ENCODE results near the gene MEGF6. TPM values are rescaled to one million over a fixed set of nuclear protein-coding genes. Genes with fewer than 3 reads are reported as not detected.
"Not testable (repeated sequence)": the region's sequence is repeated elsewhere in the genome, so short reads cannot be mapped to it uniquely, and the experiment has no call there.

Gene MEGF6
- total RNA-seq, 2 donors from 2014 or later, result 83.0 to 103 TPM

- H3K9me3 Mint-ChIP-seq, result peaks cover 3% of the 10 kb centered on the region
- no peaks in the 10 kb centered on the region for H3K27me3 ChIP-seq (ENCODE audit: control insufficient read depth, insufficient read depth, low read length, poor library complexity, severe bottlenecking)
- H3K27ac ChIP-seq (ENCODE audit: low read depth, low read length), result peak overlapping the region; percentile 10
- H3K36me3 Mint-ChIP-seq (ENCODE audit: low read depth), result peaks cover 11% of the 10 kb centered on the region
- no peak for TF ChIP-seq CTCF (conservative IDR thresholded peaks at IDR 0.05)
- H3K36me3 ChIP-seq (ENCODE audit: control insufficient read depth, insufficient read depth, low read length), result no peaks in the 10 kb centered on the region
- H3K27ac Mint-ChIP-seq, result no peak overlapping the region
- H3K9ac ChIP-seq (ENCODE audit: extremely low read depth, low read length, poor library complexity, severe bottlenecking), result no peak overlapping the region
- no peaks in the 10 kb centered on the region for H3K27me3 Mint-ChIP-seq (ENCODE audit: insufficient read depth)
- no peak overlapping the region for H3K4me3 ChIP-seq (ENCODE audit: low read length)
- DNase-seq, result no peak
- no peaks in the 10 kb centered on the region for H3K9me3 ChIP-seq (ENCODE audit: control insufficient read depth, low read length)
- H3K4me3 Mint-ChIP-seq, result no peak overlapping the region
- no peaks in the 10 kb centered on the region for H3K4me1 Mint-ChIP-seq
- no peaks in the 10 kb centered on the region for H3K4me1 ChIP-seq (ENCODE audit: control insufficient read depth, insufficient read depth, low read length)
- 94 to 100% methylated on average over 12 to 15 of the region's 15 CpGs for WGBS, 2 experiments (ENCODE audit: insufficient coverage in 1 of 2, insufficient read length in 1 of 2)
Observed at GRCh38 chr1:3575993-3576392, 35.3 kb downstream of the MEGF6 start.

- not testable (repeated sequence) for DNase-seq; H3K4me1 ChIP-seq (ENCODE audit: control insufficient read depth, insufficient read depth, low read length); H3K36me3 ChIP-seq (ENCODE audit: control insufficient read depth, insufficient read depth, low read length); H3K9ac ChIP-seq (ENCODE audit: extremely low read depth, low read length, poor library complexity, severe bottlenecking); H3K4me3 ChIP-seq (ENCODE audit: low read length); H3K9me3 ChIP-seq (ENCODE audit: control insufficient read depth, low read length); H3K27ac ChIP-seq (ENCODE audit: low read depth, low read length); H3K27me3 ChIP-seq (ENCODE audit: control insufficient read depth, insufficient read depth, low read length, poor library complexity, severe bottlenecking); H3K9me3 Mint-ChIP-seq; H3K27me3 Mint-ChIP-seq (ENCODE audit: insufficient read depth); H3K4me1 Mint-ChIP-seq; H3K27ac Mint-ChIP-seq; H3K4me3 Mint-ChIP-seq
- 80 to 87% methylated on average over 6 of the region's 6 CpGs for WGBS, 2 experiments (ENCODE audit: insufficient coverage in 1 of 2, insufficient read length in 1 of 2)
- peaks cover 11% of the 10 kb centered on the region for H3K36me3 Mint-ChIP-seq (ENCODE audit: low read depth)
Observed at GRCh38 chr1:3575515-3575914, 35.8 kb downstream of the MEGF6 start.

GRCh38 chr1:3573500-3573899, 37.8 kb downstream of the MEGF6 start:
- Mint-ChIP-seq H3K9me3 (peaks cover 3% of the 10 kb centered on the region), H3K27ac (no peak overlapping the region), H3K4me3 (no peak overlapping the region), H3K4me1 (no peaks in the 10 kb centered on the region), H3K36me3 (ENCODE audit: low read depth) (peaks cover 11% of the 10 kb centered on the region), H3K27me3 (ENCODE audit: insufficient read depth) (no peaks in the 10 kb centered on the region)
- H3K9ac ChIP-seq (ENCODE audit: extremely low read depth, low read length, poor library complexity, severe bottlenecking), result no peak overlapping the region
- H3K9me3 ChIP-seq (ENCODE audit: control insufficient read depth, low read length), result no peaks in the 10 kb centered on the region
- no peaks in the 10 kb centered on the region for H3K4me1 ChIP-seq (ENCODE audit: control insufficient read depth, insufficient read depth, low read length)
- no peaks in the 10 kb centered on the region for H3K27me3 ChIP-seq (ENCODE audit: control insufficient read depth, insufficient read depth, low read length, poor library complexity, severe bottlenecking)
- DNase-seq, result no peak
- TF ChIP-seq CTCF (conservative IDR thresholded peaks at IDR 0.05), result no peak
- 86 to 94% methylated on average over 7 to 9 of the region's 9 CpGs for WGBS, 2 experiments (ENCODE audit: insufficient coverage in 1 of 2, insufficient read length in 1 of 2)
- H3K27ac ChIP-seq (ENCODE audit: low read depth, low read length), result peak overlapping the region; percentile 32
- no peaks in the 10 kb centered on the region for H3K36me3 ChIP-seq (ENCODE audit: control insufficient read depth, insufficient read depth, low read length)
- no peak overlapping the region for H3K4me3 ChIP-seq (ENCODE audit: low read length)

GRCh38 chr1:3572638-3573037, 38.7 kb downstream of the MEGF6 start:
- H3K27me3 Mint-ChIP-seq (ENCODE audit: insufficient read depth); H3K4me1 Mint-ChIP-seq; H3K36me3 ChIP-seq (ENCODE audit: control insufficient read depth, insufficient read depth, low read length); H3K27ac ChIP-seq (ENCODE audit: low read depth, low read length); H3K9me3 Mint-ChIP-seq; H3K4me3 ChIP-seq (ENCODE audit: low read length); H3K27ac Mint-ChIP-seq; H3K9me3 ChIP-seq (ENCODE audit: control insufficient read depth, low read length); H3K4me3 Mint-ChIP-seq; H3K27me3 ChIP-seq (ENCODE audit: control insufficient read depth, insufficient read depth, low read length, poor library complexity, severe bottlenecking); DNase-seq; H3K9ac ChIP-seq (ENCODE audit: extremely low read depth, low read length, poor library complexity, severe bottlenecking); H3K4me1 ChIP-seq (ENCODE audit: control insufficient read depth, insufficient read depth, low read length): not testable (repeated sequence)
- 93% methylated on average over 1 of the region's 1 CpG; no CpG with 5 or more reads in 1 of the 2 experiments for WGBS, 2 experiments (ENCODE audit: insufficient coverage in 1 of 2, insufficient read length in 1 of 2)
- H3K36me3 Mint-ChIP-seq (ENCODE audit: low read depth), result peaks cover 11% of the 10 kb centered on the region
